CD4-positive, alpha-beta T cell treated with Interleukin-17A for 4 hours (primary cell): ENCODE results near the gene PTPRU.
"Not testable (repeated sequence)": the region's sequence is repeated elsewhere in the genome, so short reads cannot be mapped to it uniquely, and the experiment has no call there.

Experiments
- DNase-seq: peaks from one replicate; pipeline ENCODE4 v3.0.0-alpha.2; 2020; ENCODE audit warnings: mixed read lengths

Gene PTPRU

GRCh38 chr1:29298246-29298645, 61.9 kb downstream of the PTPRU start:
- DNase-seq, result no peak

GRCh38 chr1:29299446-29299845, 63.1 kb downstream of the PTPRU start:
- no peak for DNase-seq

DNA sequence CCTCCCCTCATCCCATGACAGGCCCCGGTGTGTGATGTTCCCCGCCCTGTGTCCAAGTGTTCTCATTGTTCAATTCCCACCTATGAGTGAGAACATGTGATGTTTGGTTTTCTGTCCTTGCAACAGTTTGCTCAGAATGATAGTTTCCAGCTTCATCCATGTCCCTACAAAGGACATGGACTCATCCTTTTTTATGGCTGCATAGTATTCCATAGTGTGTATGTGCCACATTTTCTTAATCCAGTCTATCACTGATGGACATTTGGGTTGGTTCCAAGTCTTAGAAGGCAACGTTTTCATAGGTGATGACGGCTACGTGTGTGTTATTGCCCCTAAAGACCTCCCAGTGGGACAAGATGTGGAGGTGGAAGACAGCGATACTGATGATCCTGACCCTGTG, 65.4 kb downstream of the PTPRU start:
- DNase-seq, result not testable (repeated sequence)

DNA sequence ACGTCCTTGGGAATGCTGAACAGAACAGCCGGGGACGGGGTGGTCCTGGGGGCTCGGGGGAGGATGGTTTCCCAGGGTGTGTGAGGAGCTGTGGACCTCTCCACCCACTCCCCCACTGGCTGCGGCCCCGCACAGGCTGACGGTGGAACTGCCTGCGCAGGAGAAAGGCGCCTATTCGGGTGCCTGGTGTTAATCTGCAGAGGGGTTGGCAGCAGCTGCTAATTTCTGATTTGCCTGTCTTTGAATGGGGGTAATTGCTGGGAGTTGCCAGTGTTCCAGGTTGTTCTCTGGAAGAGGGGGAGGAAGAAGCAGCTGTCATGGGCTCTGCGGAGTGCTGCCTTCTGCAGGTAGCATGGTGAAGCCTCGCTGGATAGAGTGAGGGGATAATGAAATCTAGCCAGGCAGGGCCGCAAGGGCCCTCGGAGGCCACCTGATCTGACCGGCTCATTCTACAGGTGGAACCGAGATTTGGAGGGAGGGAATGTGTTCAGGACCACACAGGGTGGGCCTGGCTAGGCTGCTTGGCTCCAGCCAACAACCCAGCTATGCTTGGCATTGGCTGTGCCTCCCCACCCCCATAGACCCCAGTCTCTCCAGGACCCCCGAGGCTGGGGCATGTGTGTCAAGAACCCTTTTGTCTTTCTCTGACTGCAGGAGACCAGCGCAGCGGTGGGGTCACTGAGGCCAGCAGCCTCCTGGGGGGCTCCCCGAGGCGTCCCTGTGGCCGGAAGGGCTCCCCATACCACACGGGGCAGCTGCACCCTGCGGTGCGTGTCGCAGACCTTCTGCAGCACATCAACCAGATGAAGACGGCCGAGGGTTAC, 67.1 kb downstream of the PTPRU start:
- no peak for DNase-seq

DNA sequence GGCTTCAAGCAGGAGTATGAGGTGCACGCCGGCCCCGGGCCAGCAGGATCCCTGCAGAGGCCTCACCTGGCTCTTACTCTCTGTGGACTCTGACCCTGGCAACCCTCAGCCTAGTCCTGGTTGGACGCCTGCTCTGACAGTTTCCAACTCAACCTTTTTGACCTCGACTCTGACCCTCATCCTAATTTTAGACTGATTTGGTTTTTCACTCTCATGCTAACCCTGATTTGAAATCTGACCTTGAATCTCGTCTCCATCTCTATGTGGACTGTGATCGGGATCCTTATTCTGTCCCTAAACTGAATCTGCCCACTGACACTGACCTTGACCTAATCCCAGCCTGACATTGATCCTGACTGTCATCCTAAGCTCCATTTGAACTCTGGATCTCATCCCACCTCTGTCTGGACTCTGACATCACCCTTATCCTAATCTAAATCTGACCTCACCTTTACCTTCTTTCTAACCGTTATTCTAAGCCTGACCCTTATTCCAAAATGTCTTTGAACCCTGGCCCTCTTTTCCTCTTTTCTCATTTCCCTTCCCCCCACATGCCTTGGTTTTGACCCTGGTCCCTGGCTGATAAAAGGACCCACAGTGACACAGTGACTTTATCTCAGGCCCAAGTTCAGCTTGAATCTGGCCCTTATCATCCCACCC, 67.8 kb downstream of the PTPRU start:
- no peak for DNase-seq

GRCh38 chr1:29305943-29306342, 69.6 kb downstream of the PTPRU start:
- DNase-seq, result no peak

DNA sequence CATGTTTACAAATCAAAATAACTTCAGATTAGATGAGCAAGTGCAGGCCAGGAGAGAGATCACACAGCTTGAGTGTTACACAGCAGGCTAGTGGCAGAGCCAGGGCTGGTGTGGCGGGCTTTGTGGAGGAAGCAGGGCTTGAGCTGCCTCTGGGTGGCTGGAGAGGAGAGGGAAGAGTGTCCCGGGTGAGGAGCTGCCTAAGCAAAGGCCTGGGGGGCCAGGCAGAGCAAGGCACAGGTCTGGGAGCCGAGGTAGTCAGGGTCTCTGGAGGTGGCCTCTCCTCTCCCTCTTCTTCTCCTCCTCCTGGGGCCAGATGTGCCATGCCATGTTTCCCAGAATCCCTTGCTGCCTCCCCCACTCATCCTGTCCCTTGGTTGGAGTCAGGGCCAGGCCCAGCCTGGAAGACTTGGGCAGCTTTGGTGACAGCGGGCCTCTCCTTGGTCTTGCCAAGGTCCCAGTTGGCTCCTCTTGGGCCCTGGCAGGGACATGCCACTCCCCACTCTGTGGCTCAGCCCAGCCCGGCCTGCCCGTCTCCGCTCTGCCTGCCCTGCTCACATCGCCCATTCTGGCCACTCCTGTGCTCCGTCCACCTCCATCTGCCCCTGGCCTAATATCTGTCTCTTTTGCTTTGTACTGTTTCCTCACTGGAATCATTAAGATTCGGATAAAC, 70.3 kb downstream of the PTPRU start:
- no peak for DNase-seq

GRCh38 chr1:29309075-29309474, 72.8 kb downstream of the PTPRU start:
- no peak for DNase-seq

- DNase-seq, result no peak
Measured at GRCh38 chr1:29309621-29310020, 73.3 kb downstream of the PTPRU start.

DNA sequence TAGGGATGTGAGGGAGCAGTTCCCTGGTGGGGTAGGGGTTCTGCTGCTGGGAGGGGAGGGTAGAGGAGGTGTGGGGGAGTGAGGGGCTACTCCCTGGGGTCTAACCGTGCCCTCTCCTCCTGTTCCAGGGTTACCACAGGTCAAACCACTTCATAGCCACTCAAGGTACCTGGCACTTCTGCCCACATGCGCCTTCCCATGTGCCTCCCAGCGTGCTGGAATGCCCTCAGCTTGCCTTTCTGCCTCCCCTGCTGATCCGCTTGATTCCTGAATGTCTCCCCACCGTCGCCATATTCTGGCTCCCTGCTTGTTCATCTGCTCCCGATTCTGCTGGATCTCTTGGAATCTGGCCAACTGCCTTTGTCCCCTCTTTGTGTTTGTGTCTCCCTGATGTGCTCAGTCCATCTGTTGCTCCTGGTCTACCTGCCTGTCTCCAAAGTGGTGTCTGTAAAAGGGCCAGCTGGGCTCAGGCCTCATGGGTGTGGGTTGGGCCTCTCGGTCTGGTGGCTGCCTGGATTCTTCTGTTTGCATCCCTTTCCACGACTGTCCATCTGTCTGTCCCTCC, 74.4 kb downstream of the PTPRU start:
- DNase-seq, result no peak

DNA sequence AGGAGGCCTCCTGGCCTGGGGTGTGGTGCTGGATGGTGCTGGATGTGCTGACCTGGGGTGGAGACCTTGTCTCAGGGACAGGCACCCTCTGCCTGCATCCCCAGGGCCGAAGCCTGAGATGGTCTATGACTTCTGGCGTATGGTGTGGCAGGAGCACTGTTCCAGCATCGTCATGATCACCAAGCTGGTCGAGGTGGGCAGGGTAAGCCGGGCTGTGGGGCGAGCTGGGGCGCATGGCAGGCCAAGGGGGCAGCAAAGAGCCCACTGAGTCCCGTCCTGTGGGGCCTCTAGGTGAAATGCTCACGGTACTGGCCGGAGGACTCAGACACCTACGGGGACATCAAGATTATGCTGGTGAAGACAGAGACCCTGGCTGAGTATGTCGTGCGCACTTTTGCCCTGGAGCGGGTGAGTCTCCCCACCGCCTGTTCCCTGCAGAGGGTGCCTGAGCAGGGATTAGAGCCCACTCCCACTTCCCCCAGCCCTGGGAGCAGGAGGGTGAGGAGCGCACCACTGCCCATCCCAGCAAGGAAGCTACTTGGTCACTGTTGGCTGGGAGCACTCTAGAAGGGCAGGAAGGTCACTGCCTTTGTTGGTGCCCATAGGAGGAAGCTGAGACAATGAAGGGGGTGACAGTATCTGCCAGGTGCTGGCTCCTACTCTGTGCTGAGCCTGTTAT, 75.2 kb downstream of the PTPRU start:
- DNase-seq, result no peak

- DNase-seq, result no peak
Measured at GRCh38 chr1:29312469-29313461, 76.4 kb downstream of the PTPRU start.

- DNase-seq, result not testable (repeated sequence)
Measured at GRCh38 chr1:29314685-29315084, 78.4 kb downstream of the PTPRU start.

- DNase-seq, result no peak
Measured at GRCh38 chr1:29315262-29315661, 78.9 kb downstream of the PTPRU start.

DNA sequence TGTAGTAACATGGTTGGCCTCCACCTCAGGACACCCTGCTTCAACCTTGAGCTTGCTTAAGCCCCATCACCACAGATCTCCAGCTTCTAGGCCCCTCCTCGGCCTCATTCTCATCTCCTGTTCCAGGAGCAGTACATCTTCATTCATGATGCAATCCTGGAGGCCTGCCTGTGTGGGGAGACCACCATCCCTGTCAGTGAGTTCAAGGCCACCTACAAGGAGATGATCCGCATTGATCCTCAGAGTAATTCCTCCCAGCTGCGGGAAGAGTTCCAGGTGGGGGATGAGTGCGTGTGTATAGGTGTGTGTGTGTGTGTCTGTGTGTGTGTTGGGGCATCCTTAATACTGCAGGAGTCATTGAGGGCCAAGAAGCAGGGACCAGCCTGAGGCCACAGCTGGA, 79.6 kb downstream of the PTPRU start:
- no peak for DNase-seq

DNA sequence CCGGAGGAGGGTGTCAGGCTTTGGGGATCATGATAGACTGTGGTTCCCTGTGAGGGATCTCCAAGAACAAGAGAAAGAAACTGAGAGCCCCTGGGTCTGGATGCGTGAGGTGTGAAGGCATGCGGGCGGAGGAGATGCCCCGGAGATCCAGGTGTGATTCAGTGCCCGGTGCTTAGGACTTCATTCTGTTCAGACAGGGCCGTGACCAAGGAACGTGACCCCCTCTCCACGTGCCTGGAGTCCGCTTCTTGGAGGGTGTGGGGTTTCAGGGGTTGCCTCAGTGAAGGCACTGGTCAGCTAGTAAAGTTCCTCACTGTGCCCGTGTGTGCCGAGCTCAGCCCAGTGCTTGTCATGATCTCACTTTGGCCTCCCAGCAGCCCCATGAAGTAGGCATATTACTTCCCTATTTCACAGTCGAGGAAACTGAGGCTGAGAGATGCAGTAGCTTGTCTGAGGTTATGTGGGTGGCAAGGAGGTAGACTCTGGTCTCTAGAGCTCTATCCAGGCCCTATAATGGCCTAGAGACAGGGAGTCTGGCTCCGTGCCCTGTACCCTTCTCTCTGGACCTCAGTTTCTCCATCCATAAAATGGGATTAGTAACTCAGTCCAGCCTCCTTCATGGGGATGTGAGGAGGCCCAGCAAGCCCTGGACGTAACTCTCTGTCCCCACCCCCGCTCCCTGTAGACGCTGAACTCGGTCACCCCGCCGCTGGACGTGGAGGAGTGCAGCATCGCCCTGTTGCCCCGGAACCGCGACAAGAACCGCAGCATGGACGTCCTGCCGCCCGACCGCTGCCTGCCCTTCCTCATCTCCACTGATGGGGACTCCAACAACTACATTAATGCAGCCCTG, 81.0 kb downstream of the PTPRU start:
- no peak for DNase-seq

DNA sequence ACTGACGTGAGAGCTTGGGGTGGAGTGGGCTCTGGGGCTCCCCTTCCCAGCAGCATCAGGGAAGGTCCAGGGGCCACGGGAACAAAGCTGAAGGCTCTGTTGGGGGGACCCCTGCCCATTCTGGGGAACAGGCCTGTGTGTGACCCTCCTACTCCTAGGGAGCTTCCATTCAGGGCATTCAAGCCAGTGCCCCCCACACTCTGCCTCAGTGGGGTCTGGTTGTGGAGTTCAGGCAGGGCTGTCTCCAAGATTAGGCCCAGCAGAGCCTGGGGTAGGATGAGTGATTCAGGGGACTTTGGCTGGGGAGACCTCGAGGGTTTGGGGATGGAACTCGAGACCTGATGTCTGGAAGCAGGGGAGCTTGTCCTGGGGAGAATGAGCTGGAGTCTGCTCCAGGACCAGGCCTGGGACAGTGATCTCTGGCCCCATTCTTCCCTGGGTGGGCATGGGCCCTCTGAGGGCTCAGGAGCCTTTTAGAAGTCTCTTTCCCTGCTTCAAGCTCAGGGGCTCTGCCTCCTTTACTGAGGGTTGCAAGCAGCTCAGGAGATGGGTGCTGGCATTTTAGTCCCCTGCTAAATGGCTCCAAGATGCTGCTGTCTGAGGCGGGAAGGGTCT, 81.7 kb downstream of the PTPRU start:
- no peak for DNase-seq

DNA sequence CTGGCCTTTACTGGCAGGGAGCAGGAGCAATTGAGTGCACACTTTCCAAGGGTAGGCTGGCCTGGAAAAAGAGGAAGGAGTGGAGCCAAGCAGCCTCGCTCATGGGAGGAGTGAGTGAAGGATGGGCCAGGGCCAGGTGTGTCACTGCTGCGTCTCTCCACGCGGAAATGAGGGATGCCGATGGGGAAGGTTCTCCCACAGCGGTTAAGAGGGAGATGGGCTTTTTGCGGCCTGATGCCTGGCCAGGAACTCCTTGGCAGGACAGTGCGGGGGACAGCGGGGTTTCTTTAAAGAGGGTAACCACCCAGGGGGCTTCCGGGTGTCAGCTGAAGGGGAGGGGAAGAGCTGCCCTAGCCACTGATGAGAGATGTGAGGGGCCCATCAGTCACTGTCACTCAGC, 82.4 kb downstream of the PTPRU start:
- DNase-seq, result no peak

DNA sequence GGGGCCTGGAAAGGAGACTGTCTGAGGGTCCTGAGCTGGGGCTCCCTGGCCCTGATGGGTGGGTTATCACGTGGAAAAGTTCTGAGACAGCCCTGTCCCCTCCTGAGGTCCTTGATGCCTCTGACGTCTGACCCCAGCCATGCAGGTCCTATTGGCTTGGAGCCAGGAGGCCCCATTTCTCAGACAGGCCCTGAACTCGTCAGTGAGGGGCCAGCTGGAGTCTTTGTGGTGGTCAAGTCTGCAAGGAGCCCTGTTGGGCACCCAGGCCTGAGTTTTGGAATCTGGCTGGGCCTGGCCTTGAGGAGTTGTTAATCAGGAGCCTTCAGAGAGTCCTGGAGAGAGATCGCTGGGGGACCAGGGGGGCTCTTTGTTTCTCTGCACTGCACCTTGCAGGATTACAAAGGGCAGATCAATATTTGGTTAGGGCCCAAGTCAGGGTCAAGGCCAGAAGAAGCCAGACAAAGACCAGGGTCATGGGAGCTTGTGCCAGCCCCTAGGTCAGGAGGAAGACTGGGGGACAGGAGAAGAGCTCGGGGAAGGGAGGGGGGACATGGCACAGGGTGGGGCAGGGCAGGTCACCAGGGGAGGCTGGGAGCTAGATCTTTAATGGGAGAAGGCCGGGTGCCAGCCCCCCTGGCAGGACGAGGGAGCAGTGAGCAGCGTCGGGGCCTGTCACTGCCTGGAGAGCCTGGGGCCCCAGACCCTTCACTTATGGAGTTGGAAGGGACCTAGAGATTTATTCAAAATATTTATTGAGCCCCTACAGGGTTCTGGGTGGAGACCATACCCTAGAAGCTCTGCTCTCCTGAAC, 83.2 kb downstream of the PTPRU start:
- no peak for DNase-seq
